KG1 (cell line): Measurements from ENCODE around the gene MIER1.
"Not testable (repeated sequence)": the region's sequence is repeated elsewhere in the genome, so short reads cannot be mapped to it uniquely, and the experiment has no call there.

Source experiments
- DNase-seq: peaks from one replicate; lab custom pipeline; 2025; lab: John Stamatoyannopoulos, UW

The MIER1 gene

DNA sequence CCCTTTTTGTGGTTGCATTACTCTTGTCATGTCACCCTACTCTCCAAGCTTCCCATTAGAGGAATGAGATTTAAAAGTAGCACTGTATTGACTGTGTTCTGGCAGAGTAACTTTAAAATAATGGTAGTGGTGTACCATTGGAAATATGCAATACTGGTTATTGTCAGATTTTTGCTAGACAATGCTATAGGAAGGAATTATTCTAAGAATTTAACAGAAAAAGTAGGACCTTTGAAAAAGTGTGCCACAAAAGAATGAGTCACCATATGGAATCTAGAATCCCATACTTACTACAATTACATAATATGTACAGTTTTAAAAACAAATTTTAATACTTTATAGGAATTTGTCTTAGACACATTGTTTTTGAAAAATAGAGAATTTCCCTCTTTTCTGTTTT lies 13.8 kb downstream of the MIER1 start:
- DNase-seq: no peak

DNA sequence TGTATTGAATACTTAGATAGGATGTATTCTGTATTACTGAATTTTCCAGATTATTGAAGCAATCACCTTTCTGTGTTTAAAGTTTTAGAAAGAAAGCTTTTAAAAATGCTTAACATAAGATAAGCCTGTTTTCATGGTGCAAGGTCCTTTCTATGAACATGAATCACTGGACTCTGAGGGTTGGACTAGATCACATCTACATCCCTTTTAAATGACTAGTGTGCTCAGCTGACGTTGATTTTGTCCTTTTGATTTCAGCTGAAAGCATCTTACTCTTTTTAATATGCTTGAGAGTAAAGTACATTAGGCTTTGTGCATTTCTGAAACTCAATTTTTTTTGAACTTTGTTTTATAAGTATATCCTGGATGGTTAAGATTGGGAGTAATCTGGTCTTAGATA lies 16.2 kb downstream of the MIER1 start:
- no peak for DNase-seq

DNA sequence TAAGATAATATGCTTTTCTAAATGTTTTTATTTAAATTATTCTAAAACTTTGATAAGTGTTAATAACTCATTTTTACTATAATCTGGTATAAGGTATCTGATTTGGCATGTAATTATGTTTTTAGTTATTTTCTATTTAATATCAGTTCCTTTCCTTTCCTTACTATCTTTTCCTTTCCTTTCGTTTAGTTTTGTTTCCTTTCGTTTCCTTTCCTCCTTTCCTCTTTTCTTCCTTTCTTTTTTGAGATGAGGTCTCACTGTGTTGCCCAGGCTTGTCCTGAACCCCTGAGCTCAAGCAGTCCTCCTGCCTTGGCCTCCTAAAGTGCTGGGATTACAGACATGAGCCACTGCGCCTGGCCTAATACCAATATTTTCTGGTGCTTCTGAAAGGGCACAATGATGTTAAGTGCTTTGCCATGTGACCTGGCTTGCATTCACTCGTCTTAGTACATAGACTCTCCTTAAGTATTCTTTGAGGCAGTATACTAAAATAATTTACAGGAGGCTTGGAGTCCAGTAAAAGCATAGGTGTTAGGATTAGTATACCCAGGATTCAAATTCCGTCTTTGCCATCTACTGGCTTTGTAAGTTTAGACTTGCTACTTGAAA lies 18.7 kb downstream of the MIER1 start:
- no peak for DNase-seq

DNA sequence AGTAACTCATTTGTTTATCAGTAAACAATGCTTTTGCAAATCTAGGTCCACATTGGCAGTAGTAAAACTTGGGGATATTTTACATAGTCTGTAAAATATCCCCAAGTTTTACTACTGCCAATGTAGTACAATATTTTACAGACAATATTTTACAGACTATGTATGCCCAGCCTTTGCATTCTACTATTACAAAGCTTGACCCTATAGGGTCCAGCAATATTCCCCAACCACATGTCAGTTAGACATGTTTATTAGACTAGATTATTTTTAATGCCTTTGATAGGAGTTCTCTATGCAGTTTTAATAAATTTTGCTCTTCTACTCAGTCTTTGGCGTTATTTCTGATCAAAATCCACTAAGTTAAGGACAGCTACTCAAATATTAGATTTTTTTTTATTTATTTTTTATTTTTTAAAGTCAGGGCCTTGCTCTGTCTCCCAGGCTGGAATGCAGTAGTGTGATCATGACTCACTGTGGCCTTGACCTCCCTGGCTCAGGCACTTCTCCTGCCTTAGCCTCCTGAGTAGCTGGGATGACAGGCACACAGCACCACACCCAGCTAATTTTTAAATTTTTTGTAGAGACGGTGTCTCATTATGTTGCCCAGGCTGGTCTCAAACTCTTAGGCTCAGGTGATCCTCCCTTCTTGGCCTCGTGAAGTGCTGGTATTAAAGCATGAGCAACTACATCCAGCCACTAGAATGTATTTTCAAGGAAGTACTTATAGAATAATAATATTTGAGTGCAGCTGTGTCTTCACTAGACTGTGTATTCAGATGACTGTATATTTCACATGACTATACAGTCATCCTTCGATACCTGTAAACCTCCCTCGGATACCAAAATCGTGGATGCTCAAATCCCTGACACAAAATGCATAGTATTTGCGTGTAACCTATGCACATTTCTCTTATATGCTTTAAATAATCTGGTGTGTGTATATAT lies 19.8 kb downstream of the MIER1 start:
- no peak for DNase-seq

DNA sequence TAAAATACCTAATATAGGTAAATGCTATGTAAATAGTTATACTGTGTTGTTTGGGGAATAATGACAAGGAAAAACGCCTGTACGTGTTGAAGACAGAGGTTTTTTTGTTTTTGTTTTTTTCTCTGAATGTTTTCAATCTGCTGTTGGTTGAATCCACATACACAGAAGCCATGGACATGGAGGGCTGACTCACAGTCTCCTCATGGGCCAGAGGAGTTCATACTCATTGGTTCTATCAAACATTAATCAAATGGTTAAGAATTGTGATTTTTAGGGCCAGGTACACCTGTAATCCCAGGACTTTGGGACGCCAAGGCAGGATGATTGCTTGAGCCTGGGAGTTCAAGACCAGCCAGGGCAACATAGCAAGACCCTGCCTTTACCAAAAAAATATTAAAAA lies 20.5 kb downstream of the MIER1 start:
- no peak for DNase-seq

DNA sequence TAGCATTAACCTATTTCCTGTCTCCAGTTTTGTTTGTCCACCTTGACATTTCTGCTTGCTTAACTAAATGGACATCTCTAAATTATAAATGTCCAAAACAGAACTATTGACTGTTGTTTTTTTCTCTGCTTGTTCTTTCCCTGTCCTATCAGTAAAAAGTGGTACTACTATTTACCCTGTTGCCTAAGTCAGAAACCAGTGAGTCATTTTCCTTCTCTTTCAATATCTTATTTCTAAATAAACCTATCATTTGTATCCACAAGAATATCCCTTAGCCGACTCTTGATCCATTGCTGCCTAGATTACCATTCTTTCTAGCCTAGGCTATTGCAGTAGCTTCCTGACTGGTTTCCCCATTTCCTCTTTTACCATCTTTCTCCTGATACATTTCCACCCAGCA lies 22.5 kb downstream of the MIER1 start:
- no peak for DNase-seq

DNA sequence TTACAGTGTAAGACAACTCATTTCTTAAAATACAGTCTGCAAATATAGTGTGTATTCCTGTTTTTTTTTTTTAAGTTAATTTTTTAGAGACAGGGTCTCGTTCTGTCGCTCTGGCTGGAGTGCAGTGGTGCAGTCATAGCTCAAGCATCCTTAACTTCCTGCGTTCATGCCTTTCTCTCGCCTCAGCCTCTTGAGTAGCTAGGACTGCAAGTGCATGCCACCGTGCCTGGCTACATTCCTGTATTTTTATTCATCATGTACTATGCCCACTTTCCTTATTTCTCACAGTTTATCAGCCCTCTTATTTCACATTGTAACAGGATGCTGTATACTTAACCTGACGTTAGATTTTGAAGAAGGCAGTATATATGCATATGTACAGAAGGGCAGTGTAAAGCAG lies 26.7 kb downstream of the MIER1 start:
- DNase-seq: no peak

DNA sequence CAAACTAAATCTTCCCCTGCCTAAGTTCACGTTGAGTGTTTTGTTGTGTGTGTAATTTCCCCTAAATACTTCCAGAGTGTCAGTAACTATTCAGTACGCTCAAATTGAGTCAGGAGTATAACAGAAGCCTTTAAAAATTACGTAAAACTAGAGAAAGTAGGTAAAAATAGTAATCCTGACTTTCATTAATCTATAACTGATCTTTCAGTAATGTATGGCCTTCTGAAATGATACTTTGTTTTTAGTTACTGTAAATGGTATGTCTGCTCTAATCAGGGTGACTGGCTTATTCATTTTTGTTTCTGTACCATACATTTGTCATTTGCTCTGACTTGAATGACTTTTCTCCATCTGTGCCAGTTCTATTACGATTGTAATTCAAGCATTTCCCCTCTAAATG lies 29.4 kb downstream of the MIER1 start:
- DNase-seq: no peak

DNA sequence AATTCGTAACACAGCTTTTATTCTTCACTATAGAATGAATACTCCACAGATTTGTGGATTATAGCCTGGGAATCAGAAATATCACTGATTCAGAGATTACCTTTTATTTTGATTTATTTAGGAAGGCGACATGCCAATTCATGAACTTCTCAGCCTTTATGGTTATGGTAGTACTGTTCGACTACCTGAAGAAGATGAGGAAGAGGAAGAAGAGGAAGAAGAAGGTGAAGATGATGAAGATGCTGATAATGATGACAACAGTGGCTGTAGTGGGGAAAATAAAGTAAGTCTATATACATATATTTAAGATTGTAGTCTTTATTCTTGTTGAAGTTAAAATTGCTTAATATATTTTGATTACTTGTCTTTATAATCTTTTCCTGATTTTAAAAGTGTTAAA lies 33.1 kb downstream of the MIER1 start:
- DNase-seq: no peak

DNA sequence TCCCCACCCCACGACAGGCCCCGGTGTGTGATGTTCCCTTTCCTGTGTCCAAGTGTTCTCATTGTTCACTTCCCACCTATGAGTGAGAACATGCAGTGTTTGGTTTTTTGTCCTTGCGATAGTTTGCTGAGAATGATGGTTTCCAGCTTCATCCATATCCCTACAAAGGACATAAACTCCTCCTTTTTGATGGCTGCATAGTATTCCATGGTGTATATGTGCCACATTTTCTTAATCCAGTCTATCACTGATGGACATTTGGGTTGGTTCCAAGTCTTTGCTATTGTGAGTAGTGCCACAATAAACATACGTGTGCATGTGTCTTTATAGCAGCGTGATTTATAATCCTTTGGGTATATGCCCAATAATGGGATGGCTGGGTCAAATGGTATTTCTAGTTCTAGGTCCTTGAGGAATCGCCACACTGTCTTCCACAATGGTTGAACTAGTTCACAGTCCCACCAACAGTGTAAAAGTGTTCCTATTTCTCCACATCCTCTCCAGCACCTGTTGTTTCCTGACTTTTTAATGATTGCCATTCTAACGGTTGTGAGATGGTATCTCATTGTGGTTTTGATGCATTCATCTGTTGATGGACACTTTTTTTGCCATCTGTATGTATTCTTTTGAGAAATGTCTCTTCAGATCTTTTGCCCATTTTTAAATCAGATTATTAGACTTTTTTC lies 41.5 kb downstream of the MIER1 start:
- not testable (repeated sequence) for DNase-seq

DNA sequence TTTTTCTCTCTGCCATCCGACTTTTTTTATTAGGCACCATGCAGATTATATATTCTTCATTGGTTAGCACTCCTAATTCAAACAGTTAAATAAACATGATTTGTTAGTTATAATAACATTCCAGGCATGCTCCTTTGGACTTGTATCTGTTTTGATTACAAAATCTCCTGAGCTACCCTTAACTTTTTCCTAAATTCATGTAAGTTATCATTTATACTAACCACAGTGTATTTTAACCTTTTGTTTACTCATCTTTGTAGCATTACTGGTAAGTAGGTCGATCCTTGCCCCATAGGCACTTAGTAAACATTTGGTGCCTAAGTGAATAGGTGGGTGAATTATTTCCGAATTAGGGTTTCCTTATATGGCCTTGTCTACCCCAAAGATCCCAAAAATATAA lies 43.8 kb downstream of the MIER1 start:
- DNase-seq: no peak

DNA sequence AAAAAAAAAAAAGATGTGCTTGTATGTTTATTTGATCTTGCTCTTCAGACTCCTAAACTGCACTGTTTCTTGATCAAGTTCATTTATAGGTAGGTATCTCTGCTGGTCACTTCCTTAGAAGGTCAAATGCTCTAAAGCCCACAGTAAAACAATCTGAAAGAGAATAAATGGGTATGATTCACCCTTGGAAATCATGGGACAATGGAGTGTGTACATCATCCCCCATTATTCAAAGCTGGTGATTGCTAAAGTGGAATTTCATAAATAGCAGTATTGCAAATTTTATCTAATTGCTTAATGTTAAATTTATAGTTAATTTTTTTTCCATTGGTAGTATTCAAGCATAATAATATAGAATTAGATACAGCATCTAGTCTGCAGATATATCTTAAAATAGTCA lies 53.4 kb downstream of the MIER1 start:
- no peak for DNase-seq

DNA sequence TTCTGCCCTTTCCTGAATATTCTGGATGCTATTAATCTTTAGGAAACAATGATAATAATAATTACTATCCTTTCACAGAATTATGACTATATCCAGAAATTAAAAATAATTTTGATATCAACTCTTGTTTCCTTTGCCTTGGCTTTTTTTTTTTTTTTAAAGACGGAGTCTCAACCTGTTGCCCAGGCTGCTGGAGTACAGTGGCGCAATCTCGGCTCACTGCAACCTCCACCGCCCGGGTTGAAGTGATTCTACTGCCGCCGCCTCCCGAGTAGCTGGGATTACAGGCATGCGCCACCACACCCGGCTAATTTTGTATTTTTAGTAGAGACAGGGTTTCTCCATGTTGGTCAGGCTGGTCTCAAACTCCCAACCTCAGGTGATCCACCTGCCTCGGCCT lies 54.8 kb downstream of the MIER1 start:
- DNase-seq: not testable (repeated sequence)

DNA sequence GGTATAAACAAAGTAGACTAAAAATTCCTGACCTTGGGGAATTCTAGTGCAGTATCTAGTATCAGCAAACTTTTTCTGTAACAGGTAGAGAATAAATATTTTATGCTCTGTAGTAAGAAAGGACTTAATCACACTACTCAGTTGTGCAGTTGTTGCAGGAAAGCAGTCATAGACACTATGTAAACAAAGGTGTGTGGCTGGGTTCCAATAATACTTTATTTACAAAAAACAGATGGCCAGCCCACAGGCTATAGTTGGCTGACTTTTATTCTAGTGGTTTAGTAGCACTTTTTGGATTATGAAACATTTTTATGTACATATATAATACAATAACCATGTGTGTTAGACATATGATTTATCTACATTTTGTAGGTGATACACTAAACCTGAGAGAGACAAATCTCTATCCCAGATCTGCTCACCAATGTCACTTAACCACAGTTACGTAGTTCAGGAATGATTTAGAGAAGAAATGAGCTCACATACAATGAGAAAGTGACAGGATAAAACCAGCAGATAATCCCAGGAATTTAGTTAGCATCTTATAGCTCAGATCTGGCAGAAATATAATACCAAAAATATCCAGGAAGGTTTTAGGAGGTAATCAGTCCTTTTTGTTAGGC lies 56.1 kb downstream of the MIER1 start:
- DNase-seq: no peak

DNA sequence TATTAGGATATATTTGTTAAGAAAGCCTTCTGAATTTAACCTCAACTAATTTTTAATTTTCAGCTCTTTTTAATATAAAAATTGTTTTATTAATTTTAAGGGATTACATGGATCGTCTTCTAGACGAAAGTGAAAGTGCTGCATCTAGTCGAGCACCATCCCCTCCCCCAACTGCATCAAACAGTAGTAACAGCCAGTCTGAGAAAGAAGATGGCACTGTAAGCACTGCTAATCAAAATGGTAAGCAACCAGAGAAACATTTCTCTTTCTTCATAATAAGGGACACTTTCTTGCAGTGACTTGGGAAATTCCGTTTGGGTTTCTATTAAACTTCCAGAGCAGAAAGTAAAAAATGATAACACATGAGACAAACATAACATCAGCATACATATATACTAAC lies 56.9 kb downstream of the MIER1 start:
- no peak for DNase-seq

DNA sequence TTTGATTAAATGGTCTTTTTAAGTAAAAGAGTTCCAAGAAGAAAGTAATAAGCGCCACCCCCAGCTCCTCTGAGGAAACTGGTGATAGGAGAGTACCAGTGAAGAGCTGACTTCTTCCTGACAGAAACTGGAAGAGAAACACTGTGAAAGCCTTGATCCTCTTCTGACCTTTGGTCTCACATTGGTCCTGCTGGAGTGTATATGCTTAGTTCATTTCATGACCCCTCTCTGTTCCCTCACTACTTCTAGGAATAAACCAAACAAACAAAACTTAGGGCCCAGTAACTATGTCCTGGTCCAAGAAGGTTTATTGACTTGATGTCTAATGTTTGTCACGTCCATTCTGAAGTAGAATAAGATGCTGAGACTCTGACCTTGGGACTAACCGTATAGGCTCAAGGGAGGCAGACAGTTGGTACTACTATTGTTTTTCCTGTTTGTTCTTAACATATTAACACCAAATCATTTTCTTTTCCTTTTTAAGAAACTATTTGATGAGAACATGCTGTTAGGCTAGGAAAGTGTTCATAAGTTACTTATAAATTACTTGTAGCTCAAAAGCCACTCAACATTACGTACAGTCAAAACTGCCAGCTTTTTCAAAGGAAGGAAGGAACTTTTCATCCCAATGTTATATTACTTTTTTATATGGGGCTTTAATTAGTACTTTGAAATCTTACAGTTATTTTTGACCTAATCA lies 57.9 kb downstream of the MIER1 start:
- no peak for DNase-seq

DNA sequence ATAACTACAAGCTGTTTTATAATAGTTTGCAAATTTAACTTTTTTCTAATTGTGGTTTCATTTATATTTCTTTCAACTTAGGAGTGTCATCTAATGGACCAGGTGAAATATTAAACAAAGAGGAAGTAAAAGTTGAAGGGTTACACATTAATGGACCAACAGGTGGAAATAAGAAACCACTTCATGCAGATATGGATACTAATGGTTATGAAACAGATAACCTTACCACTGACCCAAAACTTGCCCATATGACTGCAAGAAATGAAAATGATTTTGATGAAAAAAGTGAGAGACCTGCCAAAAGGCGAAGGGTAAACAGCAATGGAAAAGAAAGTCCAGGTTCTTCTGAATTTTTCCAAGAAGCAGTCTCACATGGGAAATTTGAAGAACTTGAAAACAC lies 59.7 kb downstream of the MIER1 start:
- DNase-seq: no peak

DNA sequence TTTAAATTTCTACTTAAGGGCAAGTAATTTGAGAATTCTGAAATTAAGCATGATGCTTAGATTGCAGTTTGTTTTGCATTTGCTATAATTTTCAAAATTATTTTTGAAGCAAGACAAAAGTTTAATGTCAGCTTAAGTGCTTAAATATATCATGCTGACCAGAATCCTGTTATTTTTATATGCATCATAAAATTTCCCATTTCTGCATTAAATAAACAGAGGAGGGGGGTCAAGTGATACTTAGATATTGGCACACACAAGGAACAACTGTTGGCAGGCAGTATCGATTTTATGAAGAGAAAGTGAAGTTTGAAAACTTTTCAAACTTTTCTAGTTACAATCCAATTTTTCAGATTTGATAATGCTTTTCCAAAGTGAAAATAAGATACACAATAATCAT lies 61.0 kb downstream of the MIER1 start:
- DNase-seq: no peak

DNA sequence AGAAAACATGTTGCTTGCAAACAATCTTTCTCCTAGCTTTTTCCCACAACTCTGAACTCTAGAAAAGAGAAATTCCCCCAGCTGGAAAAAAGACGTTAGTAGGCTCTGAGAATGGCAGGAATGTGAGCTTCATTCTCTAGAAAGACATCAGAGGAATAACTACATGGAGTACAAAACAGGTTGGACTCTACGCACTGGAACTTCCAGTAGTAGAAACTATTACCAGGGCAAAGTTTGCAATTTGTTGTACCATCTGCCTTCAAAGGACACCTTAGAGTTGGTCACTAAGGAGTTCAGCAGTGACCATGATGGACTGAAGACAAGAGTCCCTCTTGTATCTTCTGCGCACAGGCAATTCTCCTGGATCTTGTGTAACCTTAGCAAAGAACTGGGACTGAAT lies 68.3 kb downstream of the MIER1 start:
- DNase-seq: no peak

DNA sequence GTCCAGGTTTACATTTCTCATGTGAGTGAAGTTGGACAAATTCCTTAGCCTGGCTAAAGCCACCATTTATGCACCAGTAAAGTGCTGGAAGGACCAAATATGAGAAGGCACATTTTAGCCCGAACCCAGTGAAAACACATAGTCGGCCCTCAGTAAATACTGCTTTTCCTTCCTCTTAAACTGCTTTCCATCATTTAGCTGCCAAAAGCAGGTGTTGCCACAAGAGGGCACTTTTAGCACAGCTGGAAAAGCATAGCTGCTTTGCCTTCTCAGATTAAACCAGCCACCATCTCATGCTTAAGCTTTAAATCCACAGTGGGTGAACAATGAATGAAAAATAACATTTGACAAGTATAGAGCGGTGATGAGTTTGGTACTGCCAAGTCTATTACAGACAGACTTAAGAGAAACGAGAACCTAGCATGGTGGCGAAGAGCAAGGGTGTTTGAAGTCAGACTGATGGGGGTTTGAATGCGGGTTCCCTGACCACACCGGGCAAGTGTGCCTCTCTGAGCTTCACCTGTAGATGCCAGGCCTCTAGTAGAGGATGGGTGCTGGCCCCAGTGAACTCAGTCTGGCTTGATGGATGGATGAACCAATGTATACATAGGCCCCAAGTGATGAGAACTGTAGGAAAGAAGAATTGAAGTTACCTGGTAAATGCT lies 71.4 kb downstream of the MIER1 start:
- peak; percentile 50 for DNase-seq

DNA sequence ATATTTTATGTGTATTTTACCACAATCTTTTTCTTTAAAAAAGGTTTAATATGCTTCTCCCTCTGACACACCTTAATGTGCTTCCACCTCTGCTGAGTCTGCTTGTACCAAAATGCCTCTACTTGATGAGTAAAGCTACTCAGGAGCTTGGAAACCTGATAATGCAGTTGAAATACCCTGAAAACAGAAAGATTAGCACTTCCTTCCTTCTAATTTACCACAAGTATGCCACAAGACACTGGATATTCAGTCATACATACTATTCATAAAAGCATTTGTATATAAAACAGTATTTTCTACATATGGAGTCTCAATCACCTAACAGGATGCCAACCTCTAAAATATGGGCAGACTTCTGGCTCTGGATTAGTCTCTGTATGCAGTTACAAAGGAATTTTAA lies 74.2 kb downstream of the MIER1 start:
- no peak for DNase-seq
